Glomerular endothelial cell (primary cell): Measurements from ENCODE around the gene TP73. TPM values are rescaled to one million over a fixed set of nuclear protein-coding genes. Genes with fewer than 3 reads are reported as not detected.

ENCODE experiments used
- DNase-seq: peaks from one replicate; pipeline ENCODE4 v3.0.0-alpha.2; 2011; ENCODE audit warnings: low read depth, low spot score; ENCODE audit errors: extremely low read depth
- total RNA-seq: library from RNA; depleted of rRNA; stranded (reverse); fragments of >200 nt; gene quantifications from 2 replicates; pipeline ENCODE4 v1.2.3, GENCODE V29; 2015

Gene TP73
- total RNA-seq, 1 donor from 2014 or later: 0.88 TPM

GRCh38 chr1:3683992-3684391, 31.7 kb downstream of the TP73 start:
- no peak for DNase-seq

- no peak for DNase-seq
Measured at GRCh38 chr1:3685222-3685621, 32.9 kb downstream of the TP73 start.

- no peak for DNase-seq
Measured at GRCh38 chr1:3685906-3686305, 33.6 kb downstream of the TP73 start.

GRCh38 chr1:3687504-3687903, 35.2 kb downstream of the TP73 start:
- no peak for DNase-seq

- DNase-seq: no peak
Measured at GRCh38 chr1:3688356-3689137, 36.2 kb downstream of the TP73 start.

- no peak for DNase-seq
Measured at GRCh38 chr1:3689138-3689750, 36.9 kb downstream of the TP73 start.

- no peak for DNase-seq
Measured at GRCh38 chr1:3690282-3691065, 38.2 kb downstream of the TP73 start.

GRCh38 chr1:3691421-3692204, 39.3 kb downstream of the TP73 start:
- DNase-seq: no peak

GRCh38 chr1:3692598-3692997, 40.3 kb downstream of the TP73 start:
- DNase-seq: no peak

- no peak for DNase-seq
Measured at GRCh38 chr1:3693321-3693720, 41.0 kb downstream of the TP73 start.

GRCh38 chr1:3695326-3696217, 43.3 kb downstream of the TP73 start:
- DNase-seq: no peak

GRCh38 chr1:3696689-3697088, 44.4 kb downstream of the TP73 start:
- DNase-seq: no peak

GRCh38 chr1:3697104-3697503, 44.8 kb downstream of the TP73 start:
- no peak for DNase-seq

- DNase-seq: no peak
Measured at GRCh38 chr1:3697810-3698209, 45.5 kb downstream of the TP73 start.

GRCh38 chr1:3698660-3699408, 46.5 kb downstream of the TP73 start:
- DNase-seq: no peak

GRCh38 chr1:3699596-3699995, 47.3 kb downstream of the TP73 start:
- DNase-seq: no peak

- no peak for DNase-seq
Measured at GRCh38 chr1:3700631-3701030, 48.3 kb downstream of the TP73 start.

- no peak for DNase-seq
Measured at GRCh38 chr1:3702528-3702927, 50.2 kb downstream of the TP73 start.
